MM.1S (cell line): ENCODE measurements around the gene ELP6.

ENCODE experiments used
- DNase-seq: peaks from one replicate; pipeline ENCODE4 v3.0.0-alpha.2; 2015
- H2AFZ ChIP-seq: fragments of 300-600 bp; sonication (generic); 2 replicates; pipeline ENCODE4 v1.6.0; 2016; ENCODE audit warnings: antibody characterized with exemption, low read length
- H3F3A ChIP-seq: fragments of 300-600 bp; sonication (generic); 2 replicates; pipeline ENCODE4 v1.6.1; 2016; ENCODE audit warnings: mild to moderate bottlenecking, antibody characterized with exemption, low read length, moderate library complexity, mixed read lengths; ENCODE audit not compliant: insufficient read depth
- H3K27ac ChIP-seq: fragments of 300-600 bp; sonication (generic); 2 replicates; pipeline ENCODE4 v1.5.1; 2016; ENCODE audit warnings: mild to moderate bottlenecking, low read length
- H3K27me3 ChIP-seq: fragments of 300-600 bp; sonication (generic); replicated peaks from 2 replicates; pipeline ENCODE4 v1.6.0; 2016; ENCODE audit warnings: low read length; ENCODE audit not compliant: insufficient read depth
- H3K36me3 ChIP-seq: fragments of 300-600 bp; sonication (generic); replicated peaks from 2 replicates; pipeline ENCODE4 v1.6.1; 2016; ENCODE audit warnings: mild to moderate bottlenecking, low read length, mixed read lengths; ENCODE audit not compliant: insufficient read depth
- H3K4me1 ChIP-seq: fragments of 300-600 bp; sonication (generic); 2 replicates; pipeline ENCODE4 v1.6.1; 2016; ENCODE audit warnings: low read length, mixed read lengths
- H3K4me2 ChIP-seq: fragments of 300-600 bp; sonication (generic); 2 replicates; pipeline ENCODE4 v1.6.0; 2016; ENCODE audit warnings: low read depth, low read length
- H3K4me3 ChIP-seq: fragments of 300-600 bp; sonication (generic); 2 replicates; pipeline ENCODE4 v1.5.1; 2016; ENCODE audit warnings: low read length, mixed read lengths
- H3K79me2 ChIP-seq: fragments of 300-600 bp; sonication (generic); 2 replicates; pipeline ENCODE4 v1.6.1; 2016; ENCODE audit warnings: mixed run types, low read length, mixed read lengths
- H3K9ac ChIP-seq: fragments of 300-600 bp; sonication (generic); 2 replicates; pipeline ENCODE4 v1.6.1; 2016; ENCODE audit warnings: low read length, mixed read lengths
- H3K9me2 ChIP-seq: fragments of 300-600 bp; sonication (generic); replicated peaks from 2 replicates; pipeline ENCODE4 v1.6.1; 2016; ENCODE audit warnings: mild to moderate bottlenecking, low read length, mixed read lengths; ENCODE audit not compliant: insufficient read depth
- H3K9me3 ChIP-seq: fragments of 300-600 bp; sonication (generic); replicated peaks from 2 replicates; pipeline ENCODE4 v1.6.1; 2016; ENCODE audit warnings: mild to moderate bottlenecking, low read length, mixed read lengths; ENCODE audit not compliant: insufficient read depth
- H4K20me1 ChIP-seq: fragments of 300-600 bp; sonication (generic); 2 replicates; pipeline ENCODE4 v1.6.1; 2016; ENCODE audit warnings: mild to moderate bottlenecking, low read length, moderate library complexity, mixed read lengths; ENCODE audit not compliant: insufficient read depth
- EZH2 ChIP-seq: fragments of 300-600 bp; sonication (generic); optimal IDR thresholded peaks from 2 replicates; pipeline ENCODE3; 2017; ENCODE audit warnings: low read depth, mild to moderate bottlenecking, antibody characterized with exemption, low read length, mixed read lengths
- EZH2phosphoT487 ChIP-seq: fragments of 300-600 bp; sonication (generic); IDR thresholded peaks from 2 replicates; pipeline ENCODE4 v1.6.1; 2018; ENCODE audit warnings: antibody characterized with exemption, low read length
- TF ChIP-seq, protein P1 (sequence below): fragments of 300-600 bp; sonication (generic); IDR thresholded peaks from 2 replicates; pipeline ENCODE4 v1.5.1; 2016; ENCODE audit warnings: antibody characterized with exemption, low read length, mixed read lengths

ELP6 gene

DNA sequence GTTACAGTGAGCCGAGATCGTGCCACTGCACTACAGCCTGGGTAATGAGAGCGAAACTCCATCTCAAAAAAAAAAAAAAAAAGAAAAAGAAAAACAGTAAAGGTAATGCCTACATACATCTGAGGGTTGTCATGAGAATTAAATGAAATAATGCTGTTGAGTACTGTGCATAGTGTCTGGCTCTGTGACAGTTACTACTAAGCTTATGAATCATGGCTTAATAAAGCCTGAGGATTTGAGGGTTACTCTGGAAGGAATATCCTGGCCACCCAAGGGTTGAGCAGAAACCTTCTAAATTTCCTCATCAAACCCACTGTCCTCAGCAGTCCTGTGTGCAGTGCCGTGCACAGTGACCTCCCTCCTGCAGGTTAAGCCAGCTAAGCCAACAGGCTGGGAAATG, 26.8 kb upstream of the ELP6 start:
- Histone ChIP-seq H3K4me2 (no peak overlapping the region), H2AFZ (no peak overlapping the region), H3F3A (no peaks in the 10 kb centered on the region), H3K4me1 (no peaks in the 10 kb centered on the region), H3K9me3 (no peaks in the 10 kb centered on the region), H3K27me3 (no peaks in the 10 kb centered on the region), H3K4me3 (no peak overlapping the region), H3K27ac (no peak overlapping the region), H3K79me2 (no peaks in the 10 kb centered on the region), H4K20me1 (no peaks in the 10 kb centered on the region), H3K9ac (no peak overlapping the region), H3K9me2 (no peaks in the 10 kb centered on the region), H3K36me3 (no peaks in the 10 kb centered on the region)
- no peak for TF ChIP-seq EZH2phosphoT487
- TF ChIP-seq, protein P1, sequence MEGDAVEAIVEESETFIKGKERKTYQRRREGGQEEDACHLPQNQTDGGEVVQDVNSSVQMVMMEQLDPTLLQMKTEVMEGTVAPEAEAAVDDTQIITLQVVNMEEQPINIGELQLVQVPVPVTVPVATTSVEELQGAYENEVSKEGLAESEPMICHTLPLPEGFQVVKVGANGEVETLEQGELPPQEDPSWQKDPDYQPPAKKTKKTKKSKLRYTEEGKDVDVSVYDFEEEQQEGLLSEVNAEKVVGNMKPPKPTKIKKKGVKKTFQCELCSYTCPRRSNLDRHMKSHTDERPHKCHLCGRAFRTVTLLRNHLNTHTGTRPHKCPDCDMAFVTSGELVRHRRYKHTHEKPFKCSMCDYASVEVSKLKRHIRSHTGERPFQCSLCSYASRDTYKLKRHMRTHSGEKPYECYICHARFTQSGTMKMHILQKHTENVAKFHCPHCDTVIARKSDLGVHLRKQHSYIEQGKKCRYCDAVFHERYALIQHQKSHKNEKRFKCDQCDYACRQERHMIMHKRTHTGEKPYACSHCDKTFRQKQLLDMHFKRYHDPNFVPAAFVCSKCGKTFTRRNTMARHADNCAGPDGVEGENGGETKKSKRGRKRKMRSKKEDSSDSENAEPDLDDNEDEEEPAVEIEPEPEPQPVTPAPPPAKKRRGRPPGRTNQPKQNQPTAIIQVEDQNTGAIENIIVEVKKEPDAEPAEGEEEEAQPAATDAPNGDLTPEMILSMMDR = no peak
- TF ChIP-seq EZH2 = no peak
- DNase-seq = no peak

DNA sequence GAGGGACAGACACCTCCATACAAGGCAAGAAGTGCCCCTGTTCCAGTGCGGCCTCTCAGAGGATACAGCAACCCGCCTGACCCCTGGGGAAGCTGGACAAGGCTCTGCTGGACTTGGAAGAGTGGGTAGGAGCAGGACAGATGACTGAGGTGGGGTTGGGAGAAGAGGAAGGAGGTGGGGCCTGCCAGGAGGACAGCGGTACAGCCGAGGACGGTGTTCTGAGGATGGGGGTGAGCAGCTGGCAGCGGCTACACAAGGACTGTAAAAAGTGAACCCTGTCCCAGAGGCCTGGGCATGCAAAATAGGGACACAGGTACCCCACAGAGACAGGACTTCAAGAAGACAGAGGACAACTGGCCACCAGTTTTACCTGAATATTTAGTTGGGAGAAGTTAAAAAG, 23.5 kb upstream of the ELP6 start:
- H3K9ac ChIP-seq = no peak overlapping the region
- DNase-seq = no peak
- H3K4me2 ChIP-seq = no peak overlapping the region
- H2AFZ ChIP-seq = no peak overlapping the region
- no peaks in the 10 kb centered on the region for H3K79me2 ChIP-seq
- H3K9me3 ChIP-seq = no peaks in the 10 kb centered on the region
- no peak for TF ChIP-seq EZH2
- TF ChIP-seq EZH2phosphoT487 = no peak
- TF ChIP-seq, protein P1 = no peak
- H3F3A ChIP-seq = no peaks in the 10 kb centered on the region
- H3K4me1 ChIP-seq = no peaks in the 10 kb centered on the region
- no peak overlapping the region for H3K4me3 ChIP-seq
- no peak overlapping the region for H3K27ac ChIP-seq
- no peaks in the 10 kb centered on the region for H3K36me3 ChIP-seq
- no peaks in the 10 kb centered on the region for H3K9me2 ChIP-seq
- H3K27me3 ChIP-seq = no peaks in the 10 kb centered on the region
- H4K20me1 ChIP-seq = no peaks in the 10 kb centered on the region

DNA sequence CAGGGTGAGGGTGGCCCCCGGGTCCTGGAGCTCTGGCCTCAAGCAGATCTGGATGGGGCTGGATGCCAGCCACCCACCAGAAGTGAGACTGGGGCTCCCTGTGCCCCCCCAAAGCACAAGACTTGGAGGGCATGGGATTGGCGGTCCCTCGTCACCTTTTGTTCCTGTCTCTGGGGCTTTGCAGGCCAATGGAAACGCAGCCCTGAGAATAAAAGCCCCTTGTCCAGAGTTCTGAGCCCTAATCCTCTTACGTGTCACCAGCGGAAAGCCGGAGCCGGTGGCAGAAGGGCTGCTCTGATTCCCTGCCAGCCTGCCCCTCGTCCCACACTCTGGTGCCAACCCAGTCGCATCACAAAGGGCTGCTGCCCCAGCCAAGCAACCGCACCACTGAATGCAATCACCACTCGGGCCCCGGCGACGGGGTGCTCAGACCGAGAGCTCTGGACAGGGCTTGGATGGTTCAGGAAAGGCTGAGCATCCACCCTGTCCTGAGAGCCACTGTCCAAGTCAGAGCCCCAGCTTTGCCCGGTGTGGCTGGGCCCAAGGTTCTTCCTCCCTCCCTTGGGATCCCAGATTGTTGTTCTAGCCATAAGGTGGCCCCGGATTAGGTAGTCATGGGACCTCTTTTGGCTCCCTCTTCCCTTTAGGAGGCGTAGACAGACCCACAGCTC, 22.8 kb upstream of the ELP6 start:
- TF ChIP-seq EZH2 (no peak), EZH2phosphoT487 (no peak)
- TF ChIP-seq, protein P1 = no peak
- no peak overlapping the region for H3K9ac ChIP-seq
- no peaks in the 10 kb centered on the region for H4K20me1 ChIP-seq
- no peaks in the 10 kb centered on the region for H3K36me3 ChIP-seq
- no peak for DNase-seq
- no peaks in the 10 kb centered on the region for H3K79me2 ChIP-seq
- no peak overlapping the region for H3K4me3 ChIP-seq
- H3K27me3 ChIP-seq = no peaks in the 10 kb centered on the region
- no peak overlapping the region for H3K4me2 ChIP-seq
- no peak overlapping the region for H3K27ac ChIP-seq
- H3F3A ChIP-seq = no peaks in the 10 kb centered on the region
- no peaks in the 10 kb centered on the region for H3K9me3 ChIP-seq
- no peaks in the 10 kb centered on the region for H3K9me2 ChIP-seq
- no peaks in the 10 kb centered on the region for H3K4me1 ChIP-seq
- no peak overlapping the region for H2AFZ ChIP-seq
